Adrenal gland (tissue), 5 donors: Measurements from ENCODE around the gene ZNF133.

ENCODE experiments used
- POLR2A ChIP-seq, 2 donors: fragments of 450-650 bp; IDR thresholded peaks; one replicate each; pipeline ENCODE4 v1.6.1; 2017; ENCODE audit warnings: antibody characterized with exemption in 2 of 2, mild to moderate bottlenecking in 2 of 2, moderate library complexity in 1 of 2
- TF ChIP-seq, protein P1 (sequence below), 6 experiments: fragments of 450-650 bp in 4 of 6; fragments of 200-600 bp in 2 of 6; sonication (generic) in 1 of 6; IDR thresholded peaks; 1 replicate in 5 of 6; 2 replicates in 1 of 6; pipeline versions ENCODE4 v1.5.1 to v1.8.0; 2016 to 2021; ENCODE audit warnings: antibody characterized with exemption in 6 of 6, mild to moderate bottlenecking in 2 of 6, moderate library complexity in 1 of 6
- donor health status: DM: no; HTN: no; CAD: no.

- TF ChIP-seq, protein P1, sequence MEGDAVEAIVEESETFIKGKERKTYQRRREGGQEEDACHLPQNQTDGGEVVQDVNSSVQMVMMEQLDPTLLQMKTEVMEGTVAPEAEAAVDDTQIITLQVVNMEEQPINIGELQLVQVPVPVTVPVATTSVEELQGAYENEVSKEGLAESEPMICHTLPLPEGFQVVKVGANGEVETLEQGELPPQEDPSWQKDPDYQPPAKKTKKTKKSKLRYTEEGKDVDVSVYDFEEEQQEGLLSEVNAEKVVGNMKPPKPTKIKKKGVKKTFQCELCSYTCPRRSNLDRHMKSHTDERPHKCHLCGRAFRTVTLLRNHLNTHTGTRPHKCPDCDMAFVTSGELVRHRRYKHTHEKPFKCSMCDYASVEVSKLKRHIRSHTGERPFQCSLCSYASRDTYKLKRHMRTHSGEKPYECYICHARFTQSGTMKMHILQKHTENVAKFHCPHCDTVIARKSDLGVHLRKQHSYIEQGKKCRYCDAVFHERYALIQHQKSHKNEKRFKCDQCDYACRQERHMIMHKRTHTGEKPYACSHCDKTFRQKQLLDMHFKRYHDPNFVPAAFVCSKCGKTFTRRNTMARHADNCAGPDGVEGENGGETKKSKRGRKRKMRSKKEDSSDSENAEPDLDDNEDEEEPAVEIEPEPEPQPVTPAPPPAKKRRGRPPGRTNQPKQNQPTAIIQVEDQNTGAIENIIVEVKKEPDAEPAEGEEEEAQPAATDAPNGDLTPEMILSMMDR (IDR thresholded peaks at IDR 0.05) = no peak
- TF ChIP-seq POLR2A (IDR thresholded peaks at IDR 0.05) = no peak
Measured at GRCh38 chr20:18360635-18361034, 72.3 kb downstream of the ZNF133 start.
